IMR-90 (cell line): ENCODE data around the gene CHN1. TPM values are rescaled to one million over a fixed set of nuclear protein-coding genes. Genes with fewer than 3 reads are reported as not detected.

Source experiments
- ATAC-seq: fragments of 200-7000 bp; cut with Tn5 transposase; 2 replicates; pipeline ENCODE4 v1.9.1; 2020; ENCODE audit warnings: low read depth, mild to moderate bottlenecking, moderate library complexity
- BruUV-seq: library from RNA; stranded (reverse); fragments of 400-500 nt; replicated peaks from 2 replicates; lab custom pipeline; 2021; lab: Mats Ljungman, UMichigan
- CTCF ChIA-PET: fragments of 300-600 bp; formaldehyde crosslinking; extraction: SDS; loops from one replicate; lab custom pipeline; 2021; ENCODE audit warnings: antibody characterized with exemption; lab: Yijun Ruan, JAX
- POLR2A ChIA-PET: fragments of 300-600 bp; sonication (Branson Sonifier 250); formaldehyde crosslinking; loops from one replicate; lab custom pipeline; 2022; ENCODE audit warnings: antibody characterized with exemption; ENCODE audit not compliant: unreplicated experiment; lab: Charles Lee
- DNase-seq: peaks from one replicate; pipeline ENCODE4 v3.0.0; 2013
- H2AFZ ChIP-seq: replicated peaks from 2 replicates; pipeline ENCODE3; 2013; ENCODE audit warnings: low read length, mild to moderate bottlenecking; ENCODE audit not compliant: poor library complexity
- H2AK5ac ChIP-seq: 2 replicates; pipeline ENCODE4 v1.6.1; 2013; ENCODE audit warnings: low read depth, low read length, inconsistent platforms
- H2AK9ac ChIP-seq: replicated peaks from 2 replicates; pipeline ENCODE3; 2013; ENCODE audit warnings: mild to moderate bottlenecking, low read depth, low read length, moderate library complexity; ENCODE audit not compliant: poor library complexity
- H2BK120ac ChIP-seq: 2 replicates; pipeline ENCODE4 v1.6.1; 2013; ENCODE audit warnings: low read depth, low read length, inconsistent platforms
- H2BK15ac ChIP-seq: 3 replicates; pipeline ENCODE4 v1.6.1; 2013; ENCODE audit warnings: low read depth, low read length, inconsistent platforms
- H2BK20ac ChIP-seq: 2 replicates; pipeline ENCODE4 v1.6.1; 2013; ENCODE audit warnings: low read depth, mild to moderate bottlenecking, inconsistent platforms, low read length, moderate library complexity
- H2BK5ac ChIP-seq: 2 replicates; pipeline ENCODE4 v1.6.1; 2013; ENCODE audit warnings: mild to moderate bottlenecking, low read depth, low read length, inconsistent platforms; ENCODE audit not compliant: poor library complexity, severe bottlenecking
- H3K14ac ChIP-seq: replicated peaks from 2 replicates; pipeline ENCODE4 v1.6.1; 2013; ENCODE audit warnings: low read depth, low read length, inconsistent platforms
- H3K18ac ChIP-seq: 2 replicates; pipeline ENCODE4 v1.6.1; 2013; ENCODE audit warnings: low read depth, low read length, control low read depth
- H3K23ac ChIP-seq: 2 replicates; pipeline ENCODE4 v1.6.1; 2013; ENCODE audit warnings: low read depth, low read length, inconsistent platforms
- H3K27ac ChIP-seq: 2 replicates; pipeline ENCODE4 v1.5.1; 2013; ENCODE audit warnings: mild to moderate bottlenecking, control low read depth, low read length; ENCODE audit not compliant: insufficient read depth
- H3K27me3 ChIP-seq: 2 replicates; pipeline ENCODE4 v1.6.1; 2013; ENCODE audit warnings: low read length; ENCODE audit not compliant: control insufficient read depth, insufficient read depth
- H3K36me3 ChIP-seq: 2 replicates; pipeline ENCODE4 v1.6.1; 2013; ENCODE audit warnings: low read length, mixed read lengths; ENCODE audit not compliant: control insufficient read depth, insufficient read depth
- H3K4ac ChIP-seq: 2 replicates; pipeline ENCODE4 v1.6.1; 2013; ENCODE audit warnings: low read depth, low read length, inconsistent platforms
- H3K4me1 ChIP-seq: 2 replicates; pipeline ENCODE4 v1.6.1; 2013; ENCODE audit warnings: low read length, mixed read lengths; ENCODE audit not compliant: control insufficient read depth, insufficient read depth
- H3K4me2 ChIP-seq: 2 replicates; pipeline ENCODE4 v1.6.1; 2013; ENCODE audit warnings: low read depth, mild to moderate bottlenecking, control low read depth, low read length, moderate library complexity
- H3K4me3 ChIP-seq: 2 replicates; pipeline ENCODE4 v1.5.1; 2013; ENCODE audit warnings: low read depth, mild to moderate bottlenecking, control low read depth, low read length, moderate library complexity; ENCODE audit not compliant: insufficient read depth
- H3K56ac ChIP-seq: 2 replicates; pipeline ENCODE4 v1.6.1; 2013; ENCODE audit warnings: low read length, inconsistent platforms; ENCODE audit not compliant: insufficient read depth; ENCODE audit errors: extremely low read depth
- H3K79me1 ChIP-seq, 2 experiments: 2 replicates each; pipeline ENCODE4 v1.6.1; 2013; ENCODE audit warnings: low read length in 2 of 2, inconsistent platforms in 1 of 2, low read depth in 1 of 2
- H3K9ac ChIP-seq: 2 replicates; pipeline ENCODE4 v1.6.1; 2013; ENCODE audit warnings: low read depth, low read length, control low read depth
- H3K9me1 ChIP-seq: 2 replicates; pipeline ENCODE4 v1.6.1; 2013; ENCODE audit warnings: low read length, inconsistent platforms; ENCODE audit not compliant: insufficient read depth
- H3K9me3 ChIP-seq: 2 replicates; pipeline ENCODE4 v1.6.1; 2013; ENCODE audit warnings: low read length; ENCODE audit not compliant: control insufficient read depth, insufficient read depth
- H4K20me1 ChIP-seq: 2 replicates; pipeline ENCODE4 v1.6.1; 2013; ENCODE audit warnings: low read length, inconsistent platforms; ENCODE audit not compliant: insufficient read depth
- H4K5ac ChIP-seq: 2 replicates; pipeline ENCODE4 v1.6.1; 2013; ENCODE audit warnings: mild to moderate bottlenecking, low read depth, low read length, control low read depth
- H4K8ac ChIP-seq, 2 experiments: 2 replicates each; pipeline ENCODE4 v1.6.1; 2013; ENCODE audit warnings: low read depth in 2 of 2, low read length in 2 of 2, control low read depth in 1 of 2, inconsistent platforms in 1 of 2
- H4K91ac ChIP-seq: 2 replicates; pipeline ENCODE4 v1.6.1; 2013; ENCODE audit warnings: low read depth, low read length, inconsistent platforms; ENCODE audit not compliant: insufficient read depth
- BHLHE40 ChIP-seq: fragments of 150-350 bp; IDR thresholded peaks from 2 replicates; pipeline ENCODE4 v1.6.1; 2016; ENCODE audit warnings: mild to moderate bottlenecking, low read depth, low read length
- CEBPB ChIP-seq: IDR thresholded peaks from 2 replicates; pipeline ENCODE4 v1.6.1; 2012; ENCODE audit warnings: low read depth, low read length, improper control_type of control experiment
- CHD1 ChIP-seq: IDR thresholded peaks from 2 replicates; pipeline ENCODE4 v1.6.1; 2012; ENCODE audit warnings: low read depth, low read length, improper control_type of control experiment
- CTCF ChIP-seq: conservative IDR thresholded peaks from 2 replicates; pipeline ENCODE4 v1.5.1; 2012; ENCODE audit warnings: mild to moderate bottlenecking, low read depth, low read length, improper control_type of control experiment
- ELK1 ChIP-seq: fragments of 150-350 bp; IDR thresholded peaks from 2 replicates; pipeline ENCODE4 v1.6.1; 2016; ENCODE audit warnings: low read depth, mild to moderate bottlenecking, low read length, moderate library complexity, borderline replicate concordance
- FOS ChIP-seq: fragments of 150-350 bp; IDR thresholded peaks from 2 replicates; pipeline ENCODE4 v1.6.1; 2016; ENCODE audit warnings: low read depth, low read length
- MAFK ChIP-seq: IDR thresholded peaks from 2 replicates; pipeline ENCODE4 v1.6.1; 2012; ENCODE audit warnings: low read depth, low read length, improper control_type of control experiment
- MAZ ChIP-seq: IDR thresholded peaks from 2 replicates; pipeline ENCODE4 v1.6.1; 2012; ENCODE audit warnings: low read depth, mild to moderate bottlenecking, low read length, improper control_type of control experiment, moderate library complexity, borderline replicate concordance
- MXI1 ChIP-seq: IDR thresholded peaks from 2 replicates; pipeline ENCODE4 v1.6.1; 2012; ENCODE audit warnings: low read depth, mild to moderate bottlenecking, low read length, moderate library complexity, borderline replicate concordance
- NFE2L2 ChIP-seq: fragments of 150-350 bp; IDR thresholded peaks from 2 replicates; pipeline ENCODE4 v1.6.1; 2016; ENCODE audit warnings: low read depth, mild to moderate bottlenecking, low read length
- POLR2A ChIP-seq: IDR thresholded peaks from 2 replicates; pipeline ENCODE4 v1.6.1; 2012; ENCODE audit warnings: mild to moderate bottlenecking, low read depth, low read length
- RAD21 ChIP-seq: IDR thresholded peaks from 2 replicates; pipeline ENCODE4 v1.6.1; 2012; ENCODE audit warnings: low read length, improper control_type of control experiment
- RCOR1 ChIP-seq: IDR thresholded peaks from 2 replicates; pipeline ENCODE4 v1.6.1; 2012; ENCODE audit warnings: mild to moderate bottlenecking, low read length, improper control_type of control experiment; ENCODE audit not compliant: insufficient replicate concordance
- RFX5 ChIP-seq: IDR thresholded peaks from 2 replicates; pipeline ENCODE4 v1.8.0; 2012; ENCODE audit warnings: low read depth, mild to moderate bottlenecking, low read length, moderate library complexity
- SMC3 ChIP-seq: fragments of 150-350 bp; IDR thresholded peaks from 2 replicates; pipeline ENCODE4 v1.6.1; 2016; ENCODE audit warnings: low read depth, mild to moderate bottlenecking, antibody characterized with exemption, low read length, moderate library complexity
- USF2 ChIP-seq: fragments of 150-350 bp; IDR thresholded peaks from 2 replicates; pipeline ENCODE4 v1.6.1; 2017; ENCODE audit warnings: mild to moderate bottlenecking, antibody characterized with exemption, low read length, low read depth
- whole genome bisulfite sequencing, 2 experiments: methylation state at CpG; one replicate each; pipeline versions ENCODE4 v1.1.5 to v1.1.7; 2013; ENCODE audit warnings: missing lambda C conversion rate in 2 of 2; ENCODE audit not compliant: insufficient read length in 1 of 2; ENCODE audit errors: extremely low coverage in 2 of 2; 5-methylcytosine and 5-hydroxymethylcytosine counted together
- dilution Hi-C: fragments of 300-500 bp; cut with HindIII; formaldehyde crosslinking; loops from one replicate; pipeline ENCODE4 v1.14.3; 2018; ENCODE audit warnings: low sequenced_read_pairs; ENCODE audit not compliant: unreplicated experiment
- in situ Hi-C: fragments of 300-500 bp; cut with MboI; formaldehyde crosslinking; loops from 3 replicates; pipeline ENCODE4 v1.14.3; 2019; ENCODE audit warnings: low sequenced_read_pairs, inconsistent platforms, mixed read lengths
- intact Hi-C: fragments of 100-400 bp; cut with micrococcal nuclease; formaldehyde crosslinking; loops from 2 replicates; pipeline ENCODE4 v1.10.0; 2022
- polyA plus RNA-seq, 3 experiments: library from polyadenylated mRNA; depleted of rRNA; stranded (reverse); fragments of >200 nt; gene quantifications; 2 replicates each; pipeline ENCODE4 v1.2.3, GENCODE V29; 2012; ENCODE audit warnings: low replicate concordance in 1 of 3
- total RNA-seq: library from RNA; depleted of rRNA; stranded (reverse); fragments of >200 nt; gene quantifications from 2 replicates; pipeline ENCODE4 v1.2.3, GENCODE V29; 2012

Gene CHN1
- total and polyA plus RNA-seq, 2 of the 4 experiments (the other 2 are of a cell fraction), result 58.4 to 66.9 TPM

- no peak overlapping the region for H3K18ac ChIP-seq
- H3K4me1 ChIP-seq, result peaks cover 3% of the 10 kb centered on the region
- no peak overlapping the region for H2AFZ ChIP-seq
- H4K8ac ChIP-seq, result no peak overlapping the region
- no TSS peak for BruUV-seq
- no peaks in the 10 kb centered on the region for H3K27me3 ChIP-seq
- in situ Hi-C loops, result no loop called here
- no peak overlapping the region for H2AK9ac ChIP-seq
- no peak overlapping the region for H3K4me2 ChIP-seq
- intact Hi-C loops, result no loop called here
- dilution Hi-C loops, result loop anchor here (25.0 kb wide), 1 partner anchor 231 kb away; no protein-coding TSS in a partner anchor
- POLR2A ChIA-PET, result no interaction called here
- no peaks in the 10 kb centered on the region for H3K36me3 ChIP-seq
- no peak overlapping the region for H3K23ac ChIP-seq
- no peak overlapping the region for H2BK20ac ChIP-seq
- no peak overlapping the region for H4K5ac ChIP-seq
- no peak overlapping the region for H3K56ac ChIP-seq
- H2BK120ac ChIP-seq, result no peak overlapping the region
- no peak overlapping the region for H3K9ac ChIP-seq
- H4K20me1 ChIP-seq, result no peaks in the 10 kb centered on the region
- no peaks in the 10 kb centered on the region for H3K9me3 ChIP-seq
- H2BK5ac ChIP-seq, result no peak overlapping the region
- TF ChIP-seq SMC3 (no peak), CTCF (no peak), MAZ (no peak), MXI1 (no peak), RFX5 (no peak), MAFK (no peak), BHLHE40 (no peak), USF2 (no peak), NFE2L2 (no peak), POLR2A (no peak), ELK1 (no peak), CEBPB (no peak), CHD1 (no peak), FOS (no peak), RCOR1 (no peak), RAD21 (no peak)
- no peak overlapping the region for H2BK15ac ChIP-seq
- H3K27ac ChIP-seq, result no peak overlapping the region
- H3K9me1 ChIP-seq, result peaks cover 12% of the 10 kb centered on the region; the same call in 1 of the 2 replicates
- no peak overlapping the region for H4K91ac ChIP-seq
- CTCF ChIA-PET, result no interaction called here
- H3K14ac ChIP-seq, result no peak overlapping the region
- no peaks in the 10 kb centered on the region for H3K79me1 ChIP-seq
- no peak for ATAC-seq
- 100% methylated on average over 2 of the region's 10 CpGs; no CpG with 5 or more reads in 1 of the 2 experiments for WGBS, 2 experiments
- H2AK5ac ChIP-seq, result no peak overlapping the region
- no peak for DNase-seq
- H3K4ac ChIP-seq, result no peak overlapping the region
- H3K4me3 ChIP-seq, result no peak overlapping the region
These were observed 248.4 kb downstream of the CHN1 start for GRCh38 chr2:174756743-174757142.
